Astrocyte of the spinal cord (primary cell): ENCODE measurements around the gene PAMR1.

ENCODE experiments used
- DNase-seq: peaks from one replicate; pipeline ENCODE4 v3.0.0; 2011; ENCODE audit warnings: low read depth, low spot score
- H3K4me3 ChIP-seq: 2 replicates; pipeline ENCODE4 v1.5.1; 2011; ENCODE audit warnings: low read depth, mild to moderate bottlenecking, low read length, moderate library complexity
- CTCF ChIP-seq: IDR thresholded peaks from 2 replicates; pipeline ENCODE4 v1.5.1; 2012; ENCODE audit warnings: low read depth, mild to moderate bottlenecking, low read length, inconsistent platforms
- in situ Hi-C: cut with HindIII; loops from 2 replicates; pipeline ENCODE4 v1.10.0; 2017; ENCODE audit warnings: low sequenced_read_pairs

Gene PAMR1

GRCh38 chr11:35412285-35412684 lies 113.1 kb downstream of the PAMR1 start:
- in situ Hi-C loops, result no loop called here
- no peak for DNase-seq
- TF ChIP-seq CTCF, result peak; percentile 59
- H3K4me3 ChIP-seq, result no peak overlapping the region

- in situ Hi-C loops, result no loop called here
- no peak overlapping the region for H3K4me3 ChIP-seq
Measured at GRCh38 chr11:35407041-35407440, 118.4 kb downstream of the PAMR1 start.

GRCh38 chr11:35404388-35404775 lies 121.0 kb downstream of the PAMR1 start:
- TF ChIP-seq CTCF, result peak; percentile 63
- in situ Hi-C loops, result no loop called here
- H3K4me3 ChIP-seq, result no peak overlapping the region
- peak; percentile 42 for DNase-seq

More at GRCh38 chr11:35407041-35407440, 118.4 kb downstream of the PAMR1 start:
- no peak for DNase-seq
- no peak for TF ChIP-seq CTCF

- H3K4me3 ChIP-seq, result no peak overlapping the region
- TF ChIP-seq CTCF, result no peak
- in situ Hi-C loops, result no loop called here
- no peak for DNase-seq
Measured at GRCh38 chr11:35403765-35404387, 121.5 kb downstream of the PAMR1 start.

- no peak for TF ChIP-seq CTCF
- in situ Hi-C loops, result no loop called here
- no peak overlapping the region for H3K4me3 ChIP-seq
- no peak for DNase-seq
Measured at GRCh38 chr11:35402751-35403660, 122.4 kb downstream of the PAMR1 start.

- DNase-seq, result no peak
- in situ Hi-C loops, result no loop called here
- TF ChIP-seq CTCF, result no peak
- no peak overlapping the region for H3K4me3 ChIP-seq
Measured at GRCh38 chr11:35398881-35399280, 126.5 kb downstream of the PAMR1 start.
